ENCODE results near the gene DYRK1A.
"Not testable (repeated sequence)": the region's sequence is repeated elsewhere in the genome, so short reads cannot be mapped to it uniquely, and the experiment has no call there.

The DYRK1A gene

DNA sequence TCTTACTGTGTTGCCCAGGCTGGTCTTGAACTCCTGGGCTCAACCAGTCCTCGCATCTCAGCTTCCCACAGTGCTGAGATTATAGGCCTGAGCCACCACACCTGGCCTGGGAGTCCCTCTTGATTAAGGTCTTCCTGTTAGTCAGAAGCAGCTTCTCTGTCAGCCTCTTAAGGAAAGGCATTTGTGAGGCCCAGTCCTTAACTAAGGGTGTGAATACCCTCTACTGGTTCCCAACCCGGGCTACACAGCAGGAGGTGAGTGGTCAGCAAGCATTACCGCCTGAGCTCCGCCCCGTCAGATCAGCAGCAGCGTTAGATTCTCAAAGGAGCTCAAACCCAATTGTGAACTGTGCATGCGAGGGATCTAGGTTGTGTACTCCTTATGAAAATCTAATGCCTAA lies 117.2 kb downstream of the DYRK1A start:
- DNase-seq (ENCODE audit: low read depth, low spot score): no peak

DNA sequence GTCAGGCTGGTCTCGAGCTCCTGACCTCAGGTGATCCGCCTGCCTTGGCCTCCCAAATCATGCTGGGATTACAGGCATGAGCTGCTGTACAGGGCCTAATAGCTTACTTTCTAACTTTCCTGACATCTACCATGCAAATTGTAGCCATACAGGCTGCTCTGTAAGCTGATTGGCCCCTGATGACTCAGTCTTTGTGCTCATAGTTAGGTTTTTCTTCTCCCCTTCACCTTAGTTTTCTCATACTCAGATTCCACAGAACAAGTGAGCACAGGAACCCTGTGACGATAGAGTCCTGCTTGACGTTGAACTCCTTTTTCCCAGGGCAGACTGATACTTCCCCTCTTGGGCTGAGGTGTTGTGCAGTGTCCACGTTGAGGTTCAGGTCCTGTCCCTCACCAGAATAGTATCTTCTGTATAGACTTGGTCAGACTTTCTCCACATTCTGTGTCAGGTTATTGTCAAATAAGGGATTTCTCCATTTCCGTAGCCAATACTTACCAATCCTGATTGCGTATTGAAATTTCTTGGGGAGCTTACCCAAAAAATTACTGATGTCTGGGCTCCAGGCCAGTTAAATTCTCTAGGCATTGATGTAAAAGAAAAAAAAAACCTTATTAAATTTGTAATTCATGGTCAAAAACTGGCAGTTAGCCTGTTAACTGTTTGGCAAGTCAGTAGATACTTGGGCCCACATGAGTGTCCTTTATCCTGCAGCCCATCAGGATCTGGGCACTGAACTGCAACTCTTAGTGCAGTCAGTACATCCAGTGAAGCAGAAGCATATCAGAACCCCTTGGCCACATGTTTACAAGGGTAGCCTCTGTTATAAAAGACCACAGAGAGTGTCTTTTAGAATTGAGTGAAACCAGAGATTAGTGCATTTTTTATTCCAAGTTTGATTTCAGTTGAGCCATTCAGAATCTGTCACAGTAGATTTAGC lies 118.2 kb downstream of the DYRK1A start:
- DNase-seq (ENCODE audit: low read depth, low spot score): no peak

DNA sequence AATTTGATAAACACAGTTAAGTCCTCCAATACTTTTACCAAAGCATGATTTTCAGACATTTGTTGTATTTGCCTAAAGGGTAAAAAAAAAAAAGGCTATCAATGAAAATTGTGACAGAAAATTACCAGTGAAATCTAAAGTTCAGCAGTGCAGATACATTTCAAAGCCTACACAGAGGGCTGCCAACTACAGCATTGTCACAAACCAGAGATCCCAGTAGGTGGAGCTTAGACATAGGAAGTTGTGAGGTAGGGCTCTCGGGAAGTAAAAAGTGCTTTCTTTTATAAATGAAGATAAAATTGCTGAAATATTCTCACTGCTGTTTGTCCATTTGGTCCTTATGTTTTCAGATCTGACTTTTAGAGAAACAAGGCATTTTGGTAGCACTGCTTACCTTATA lies 123.0 kb downstream of the DYRK1A start:
- no peak for DNase-seq (ENCODE audit: low read depth, low spot score)

DNA sequence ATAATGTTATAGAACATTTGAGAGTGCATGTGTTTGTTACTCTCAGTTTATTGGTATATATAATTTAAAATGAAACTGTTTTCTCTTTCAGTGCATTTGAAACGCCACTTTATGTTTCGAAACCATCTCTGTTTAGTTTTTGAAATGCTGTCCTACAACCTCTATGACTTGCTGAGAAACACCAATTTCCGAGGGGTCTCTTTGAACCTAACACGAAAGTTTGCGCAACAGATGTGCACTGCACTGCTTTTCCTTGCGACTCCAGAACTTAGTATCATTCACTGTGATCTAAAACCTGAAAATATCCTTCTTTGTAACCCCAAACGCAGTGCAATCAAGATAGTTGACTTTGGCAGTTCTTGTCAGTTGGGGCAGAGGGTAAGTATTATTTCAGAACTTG lies 123.5 kb downstream of the DYRK1A start:
- DNase-seq (ENCODE audit: low read depth, low spot score): no peak

DNA sequence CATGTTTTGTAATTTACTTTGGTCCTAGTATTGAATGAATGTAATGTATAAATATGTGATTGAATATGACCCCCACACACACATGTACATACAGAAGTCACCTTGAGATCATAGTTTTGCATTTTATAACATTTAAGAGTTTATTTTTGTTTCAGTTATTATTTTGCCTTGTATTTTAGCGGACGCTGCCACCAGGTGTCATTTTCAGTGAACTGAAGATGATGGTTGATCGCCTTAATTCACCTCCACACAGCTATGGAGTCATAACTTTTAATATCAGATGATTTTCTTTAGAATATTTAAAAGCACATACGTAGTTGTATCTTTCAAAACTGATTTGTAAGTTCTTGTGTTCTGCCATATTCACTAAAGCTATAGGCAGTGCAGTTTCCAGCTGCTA lies 130.4 kb downstream of the DYRK1A start:
- no peak for DNase-seq (ENCODE audit: low read depth, low spot score)

DNA sequence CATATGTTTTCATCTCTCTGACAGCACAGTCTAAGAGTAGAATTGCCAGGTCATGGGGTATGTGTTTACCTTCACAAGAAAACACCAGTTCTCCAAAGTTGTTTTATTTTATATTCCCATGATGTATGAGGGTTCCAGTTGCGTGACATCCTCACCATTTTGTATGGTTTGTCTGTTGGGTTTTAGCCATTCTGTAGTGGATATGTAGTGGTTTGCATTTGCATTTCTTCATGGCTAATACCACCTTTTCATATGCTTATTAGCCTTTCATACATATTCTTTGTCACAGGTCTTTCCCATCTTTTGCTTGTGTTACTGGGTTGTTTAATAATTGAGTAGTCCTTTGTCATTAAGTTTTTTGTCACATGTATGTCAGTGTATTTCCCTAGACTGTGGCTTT lies 132.1 kb downstream of the DYRK1A start:
- DNase-seq (ENCODE audit: low read depth, low spot score): no peak

DNA sequence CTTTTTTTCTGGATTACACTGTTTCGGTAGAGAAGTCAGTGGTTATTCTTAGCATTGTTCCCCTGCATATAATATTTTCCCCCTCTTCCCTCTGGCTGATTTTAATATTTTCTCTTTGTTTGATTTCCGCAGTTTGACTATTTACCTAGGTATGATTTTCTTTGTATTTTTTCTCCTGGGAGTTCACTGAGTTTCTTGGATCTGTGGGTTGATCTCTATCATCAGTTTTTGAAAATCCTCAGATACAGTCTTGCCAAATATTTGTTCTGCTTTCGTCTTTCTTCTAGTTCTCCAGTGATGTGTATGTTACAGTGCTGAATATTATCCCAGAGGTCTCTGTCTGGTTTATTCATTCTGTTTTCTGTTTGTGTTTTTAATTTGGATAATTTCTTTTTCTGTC lies 136.4 kb downstream of the DYRK1A start:
- no peak for DNase-seq (ENCODE audit: low read depth, low spot score)

DNA sequence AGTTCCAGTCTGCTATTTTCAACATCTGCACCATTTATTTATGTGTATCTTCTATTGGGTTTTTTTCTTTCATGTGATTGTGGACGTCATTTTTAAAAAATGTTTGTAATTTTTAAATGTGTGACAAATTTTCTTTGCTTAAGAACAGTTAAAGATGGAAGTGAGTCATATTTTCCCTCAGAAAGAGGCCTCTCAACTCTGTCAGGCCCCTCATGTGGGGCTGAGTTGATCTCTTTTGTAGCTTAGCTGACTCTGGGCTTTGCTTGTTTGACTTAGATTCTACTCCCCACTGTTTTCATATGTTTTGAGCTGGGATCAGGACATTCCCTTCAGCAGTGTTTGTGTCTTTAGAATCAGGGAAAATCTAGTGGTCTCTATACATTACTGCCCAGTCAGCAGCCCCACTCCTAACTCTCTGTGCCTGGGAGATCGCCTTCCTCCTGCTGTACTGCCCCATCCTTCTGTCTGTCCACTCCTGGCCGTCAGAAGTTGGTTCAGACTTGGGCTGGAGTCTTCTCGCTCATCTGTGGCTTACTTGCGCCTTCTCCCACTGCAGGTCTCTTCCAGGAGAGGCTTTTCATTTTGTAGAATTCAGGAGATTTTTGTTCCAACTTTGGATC lies 137.4 kb downstream of the DYRK1A start:
- DNase-seq (ENCODE audit: low read depth, low spot score): peak; percentile 66

DNA sequence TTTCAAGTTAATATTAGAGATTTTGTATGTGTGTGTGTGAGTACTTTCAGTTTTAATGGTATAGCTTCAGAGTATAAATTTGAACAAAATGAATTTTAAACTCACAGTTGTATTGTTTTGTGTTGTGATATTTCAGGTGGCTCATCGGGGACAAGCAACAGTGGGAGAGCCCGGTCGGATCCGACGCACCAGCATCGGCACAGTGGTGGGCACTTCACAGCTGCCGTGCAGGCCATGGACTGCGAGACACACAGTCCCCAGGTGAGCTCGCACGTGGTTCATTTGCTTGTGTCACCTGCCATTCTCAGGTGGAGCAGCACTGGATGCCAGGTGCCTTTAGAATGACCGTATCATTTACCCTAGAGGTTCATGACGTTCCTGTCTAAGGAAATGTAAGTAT lies 139.4 kb downstream of the DYRK1A start:
- DNase-seq (ENCODE audit: low read depth, low spot score): no peak

DNA sequence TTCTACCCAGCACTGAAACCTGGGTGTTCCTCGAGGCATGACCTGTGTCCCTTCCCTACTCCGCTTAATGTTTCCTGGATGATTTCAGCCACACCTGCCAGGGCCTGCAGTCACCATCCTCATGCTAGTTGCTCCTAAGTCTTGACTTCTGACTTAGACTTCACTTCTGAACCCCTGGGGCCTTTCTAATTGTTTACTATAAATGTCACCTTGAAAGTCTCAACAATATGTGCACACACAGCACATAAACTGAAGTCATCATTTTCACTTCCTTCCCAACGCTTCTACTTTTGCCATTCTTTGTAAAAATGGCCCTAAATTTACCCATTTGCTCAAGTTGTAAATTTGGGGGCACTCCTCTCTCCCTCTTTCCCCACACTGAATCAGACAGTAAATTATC lies 141.1 kb downstream of the DYRK1A start:
- no peak for DNase-seq (ENCODE audit: low read depth, low spot score)

DNA sequence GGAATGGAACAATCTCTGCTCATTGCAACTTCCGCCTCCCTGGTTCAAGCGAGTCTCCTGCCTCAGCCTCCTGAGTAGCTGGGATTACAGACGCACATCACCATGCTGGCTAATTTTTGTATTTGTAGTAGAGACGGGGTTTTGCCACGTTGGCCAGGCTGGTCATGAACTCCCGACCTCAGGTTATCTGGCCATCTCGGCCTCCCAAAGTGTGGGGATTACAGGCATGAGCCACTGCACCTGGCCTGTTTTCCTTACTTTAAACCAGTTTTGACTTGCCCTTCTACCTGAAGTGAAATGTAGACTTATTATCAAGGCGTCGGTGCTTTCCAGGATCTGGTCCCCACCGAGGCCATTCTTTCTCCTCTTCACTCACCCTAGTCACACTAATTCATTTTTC lies 141.8 kb downstream of the DYRK1A start:
- DNase-seq (ENCODE audit: low read depth, low spot score): no peak

DNA sequence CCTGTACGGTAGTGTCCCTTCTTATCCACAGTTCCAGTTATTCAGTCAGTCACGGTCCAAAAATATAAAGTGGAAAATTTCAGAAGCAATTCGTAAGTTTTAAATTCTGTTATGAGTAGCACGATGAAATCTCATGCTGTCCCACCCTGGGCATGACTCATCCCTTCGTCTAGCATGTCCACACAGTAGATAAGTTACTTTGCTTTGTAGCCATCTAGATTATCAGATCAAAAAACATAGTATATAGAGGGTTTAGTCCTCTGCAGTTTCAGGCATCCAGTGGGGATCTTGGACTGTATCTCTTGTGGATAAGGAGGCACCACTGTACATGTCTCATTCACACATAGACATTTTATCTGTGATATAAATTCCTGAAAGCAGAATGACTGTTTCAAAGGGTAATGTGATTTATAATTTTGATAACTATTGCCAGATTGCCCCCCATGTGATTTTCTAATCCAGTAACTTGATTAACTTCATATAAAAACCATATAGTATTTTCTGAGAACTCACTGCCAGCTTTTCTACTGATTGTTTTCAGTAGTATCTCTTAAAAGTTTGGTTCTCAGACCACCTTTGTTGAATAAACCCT lies 143.3 kb downstream of the DYRK1A start:
- no peak for DNase-seq (ENCODE audit: low read depth, low spot score)

DNA sequence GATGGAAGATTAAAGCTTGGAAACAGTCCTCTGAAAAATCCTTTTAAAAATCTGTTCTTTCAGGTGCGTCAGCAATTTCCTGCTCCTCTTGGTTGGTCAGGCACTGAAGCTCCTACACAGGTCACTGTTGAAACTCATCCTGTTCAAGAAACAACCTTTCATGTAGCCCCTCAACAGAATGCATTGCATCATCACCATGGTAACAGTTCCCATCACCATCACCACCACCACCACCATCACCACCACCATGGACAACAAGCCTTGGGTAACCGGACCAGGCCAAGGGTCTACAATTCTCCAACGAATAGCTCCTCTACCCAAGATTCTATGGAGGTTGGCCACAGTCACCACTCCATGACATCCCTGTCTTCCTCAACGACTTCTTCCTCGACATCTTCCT lies 145.3 kb downstream of the DYRK1A start:
- no peak for DNase-seq (ENCODE audit: low read depth, low spot score)

DNA sequence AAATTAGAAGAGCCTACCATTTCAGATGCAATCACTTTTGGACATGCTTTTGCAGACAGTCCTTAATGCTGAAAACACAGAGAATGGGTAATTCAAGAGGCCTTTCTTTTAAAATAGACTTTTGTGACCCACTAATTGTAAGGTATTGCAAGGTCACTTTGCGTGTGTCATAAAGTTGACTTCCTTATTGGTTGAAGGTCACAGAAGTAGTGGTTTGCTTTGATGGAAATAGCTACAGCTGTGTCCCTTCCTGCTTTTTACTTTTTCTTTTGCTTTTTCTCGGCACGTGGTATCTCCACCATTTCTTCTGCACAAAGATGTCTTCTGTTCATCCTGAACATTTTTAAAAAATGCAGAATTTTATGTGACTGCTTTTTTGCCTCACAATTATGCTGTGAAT lies 146.8 kb downstream of the DYRK1A start:
- no peak for DNase-seq (ENCODE audit: low read depth, low spot score)

DNA sequence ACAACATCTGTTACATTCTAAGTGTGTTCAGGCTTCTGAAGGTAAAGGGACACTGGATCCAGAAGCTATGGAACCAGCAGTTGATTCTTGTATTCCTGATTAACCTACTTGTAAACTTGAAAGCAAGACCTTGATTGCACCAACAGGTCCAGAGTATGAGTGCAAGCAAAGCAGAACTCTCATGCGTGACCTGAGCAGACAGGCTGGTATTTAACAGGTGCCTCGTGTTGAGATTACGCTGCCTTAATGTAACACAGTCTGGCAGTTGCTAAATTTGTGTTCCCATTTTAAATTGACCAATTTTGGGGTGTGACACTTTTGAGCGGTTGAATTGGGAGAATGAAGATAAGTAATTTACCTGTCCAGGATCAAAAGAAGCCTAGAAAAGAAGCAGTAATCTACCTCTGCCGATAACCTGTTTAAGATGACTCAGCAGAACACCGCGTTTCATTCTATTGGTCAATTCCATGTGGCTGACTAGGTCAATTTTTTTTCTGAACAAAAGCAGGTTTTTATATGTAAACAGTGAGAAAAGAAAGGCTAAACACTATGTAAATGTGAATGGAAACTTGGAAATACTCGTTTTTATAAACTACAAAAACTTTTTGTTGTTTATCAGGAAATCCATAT lies 147.6 kb downstream of the DYRK1A start:
- DNase-seq (ENCODE audit: low read depth, low spot score): no peak

DNA sequence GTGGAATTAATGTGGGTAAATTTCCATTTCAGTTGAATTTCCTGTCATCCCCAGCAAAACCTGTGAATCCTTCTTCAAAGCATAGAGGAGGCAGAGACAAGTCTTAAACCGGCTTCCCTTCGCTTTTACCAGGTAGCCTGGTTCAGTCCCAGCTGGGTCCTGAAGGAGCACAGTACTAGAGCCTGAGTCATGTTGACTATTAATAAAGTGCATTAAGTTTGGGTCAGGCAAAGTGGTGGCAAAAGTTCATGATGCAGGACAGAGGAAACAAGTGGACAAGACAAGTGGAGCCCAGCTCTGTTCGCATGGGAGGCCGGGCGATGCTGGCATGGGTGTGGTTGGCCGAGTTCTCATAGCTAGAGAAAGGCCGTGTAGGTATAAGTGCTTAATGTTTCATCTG lies 150.4 kb downstream of the DYRK1A start:
- no peak for DNase-seq (ENCODE audit: low read depth, low spot score)

DNA sequence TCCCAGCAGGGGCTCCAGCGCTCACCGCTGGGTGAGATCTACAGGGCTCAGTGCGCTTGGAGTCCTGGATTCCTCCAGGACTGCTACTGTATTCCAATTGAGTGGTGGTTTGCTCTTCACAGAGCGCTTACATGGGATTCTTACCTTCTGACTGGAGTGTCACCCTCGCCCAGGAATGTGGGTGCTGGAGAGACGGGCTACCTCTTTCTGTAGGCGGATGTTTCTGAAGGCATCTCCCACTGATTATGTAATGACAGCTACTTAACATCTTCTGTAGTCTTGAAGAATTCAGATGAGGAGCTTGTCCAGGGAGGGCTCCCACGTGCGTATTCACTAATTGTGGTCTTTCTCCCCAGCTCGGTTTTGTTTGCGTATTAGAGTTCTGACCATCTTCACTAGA lies 154.2 kb downstream of the DYRK1A start:
- no peak for DNase-seq (ENCODE audit: low read depth, low spot score)

DNA sequence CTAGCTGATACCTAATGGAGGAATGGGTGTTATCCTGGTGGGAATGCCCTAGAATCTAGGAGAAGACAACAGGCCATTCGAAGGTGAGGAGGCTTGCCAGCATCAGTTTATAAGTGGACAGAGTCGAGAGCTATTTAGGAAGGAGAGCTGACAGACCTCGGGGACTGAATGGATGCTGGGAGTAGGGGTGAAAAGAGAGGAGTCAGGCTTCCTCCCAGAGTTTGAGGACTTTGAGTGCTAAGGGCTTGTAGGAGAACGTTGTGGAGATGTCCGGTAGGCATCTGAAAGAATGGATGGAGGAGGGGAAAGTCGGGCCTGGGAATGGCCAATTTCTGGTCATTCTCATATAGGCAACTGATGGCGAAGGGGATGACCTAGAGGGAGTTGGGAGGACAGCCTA lies 155.1 kb downstream of the DYRK1A start:
- DNase-seq (ENCODE audit: low read depth, low spot score): no peak

DNA sequence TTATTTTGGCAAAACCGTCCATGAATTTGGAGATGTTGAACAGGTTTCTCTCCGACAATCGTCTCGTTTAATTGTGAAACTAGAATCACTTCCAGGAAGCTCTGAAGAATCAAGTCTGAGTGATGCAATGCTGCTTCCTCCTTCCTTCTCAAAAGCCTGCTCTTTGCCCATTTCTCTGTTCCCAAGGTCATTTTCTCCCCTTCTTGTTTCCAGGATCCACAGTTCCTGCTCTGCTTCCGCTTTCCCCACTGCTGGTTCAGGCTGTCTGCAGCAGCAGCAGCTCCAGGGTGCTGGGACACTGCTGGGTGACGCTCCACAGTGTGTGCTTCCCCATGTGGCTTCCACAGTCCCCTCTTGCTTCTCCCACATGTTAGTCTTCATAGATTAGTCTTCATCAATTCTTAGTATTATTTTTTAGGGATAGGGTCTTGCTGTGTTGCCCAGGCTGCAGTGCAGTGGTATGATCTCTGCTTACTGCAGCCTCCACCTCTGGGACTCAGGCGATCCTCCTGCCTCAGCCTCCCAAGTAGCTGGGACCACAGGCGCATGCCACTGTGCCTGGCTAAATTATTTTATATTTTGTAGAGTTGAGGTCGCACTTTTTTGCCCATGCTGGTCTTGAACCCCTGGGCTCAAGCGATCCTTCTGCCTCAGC lies 156.2 kb downstream of the DYRK1A start:
- DNase-seq (ENCODE audit: low read depth, low spot score): no peak

DNA sequence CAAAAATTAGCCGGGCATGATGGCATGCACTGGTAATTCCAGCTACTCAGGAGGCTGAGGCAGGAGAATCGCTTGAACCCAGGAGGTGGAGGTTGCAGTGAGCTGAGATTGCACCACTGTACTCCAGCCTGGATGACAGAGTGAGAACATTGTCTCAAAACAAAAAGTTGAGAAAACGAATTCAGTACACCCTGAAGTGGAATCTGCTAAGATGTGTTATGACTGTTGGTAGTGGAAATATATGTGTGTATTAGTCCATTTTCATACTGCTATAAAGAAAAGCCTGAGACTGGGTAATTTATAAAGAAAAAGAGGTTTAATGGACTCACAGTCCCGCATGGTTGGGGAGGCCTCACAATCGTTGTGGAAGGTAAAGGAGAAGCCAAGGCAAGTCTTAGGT lies 158.4 kb downstream of the DYRK1A start:
- not testable (repeated sequence) for DNase-seq (ENCODE audit: low read depth, low spot score)

DNA sequence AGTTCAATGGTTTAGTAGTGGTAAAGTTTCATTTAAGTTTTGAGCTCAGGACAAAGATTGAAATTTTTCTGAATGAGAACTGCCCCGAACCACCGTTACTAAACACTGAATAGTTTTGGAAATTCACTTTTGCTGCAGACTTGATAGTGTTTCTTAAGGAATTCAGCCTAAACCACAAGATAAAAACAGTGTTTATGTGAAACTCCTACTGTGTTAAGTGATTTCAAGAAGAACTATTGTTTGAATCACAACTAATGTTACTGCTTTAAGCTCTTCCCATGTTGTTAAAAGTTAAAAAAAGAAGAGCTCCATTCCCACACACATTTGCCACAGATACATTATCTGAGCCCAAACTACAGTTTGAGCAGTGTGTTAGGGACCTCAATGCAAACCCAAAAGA lies 159.2 kb downstream of the DYRK1A start:
- DNase-seq (ENCODE audit: low read depth, low spot score): no peak

DNA sequence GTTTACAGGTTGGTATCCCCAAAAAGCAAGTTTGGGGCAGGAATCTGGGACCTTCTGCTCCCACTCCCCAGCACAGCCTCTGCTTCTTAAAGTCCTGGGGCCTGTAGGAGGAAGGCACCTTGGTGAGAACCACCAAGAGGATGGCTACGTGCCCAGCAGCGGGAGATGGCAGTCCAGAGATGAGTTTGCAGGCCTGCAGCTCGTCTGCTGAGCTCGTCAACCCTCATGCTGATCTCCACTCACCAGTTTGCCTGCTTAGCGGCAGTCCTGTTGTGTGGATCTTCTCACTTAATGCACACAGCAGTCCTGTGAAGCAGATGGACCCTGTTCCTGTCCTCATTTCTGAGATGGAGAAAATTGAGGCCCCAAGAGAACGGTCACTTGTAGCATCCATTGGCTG lies 160.5 kb downstream of the DYRK1A start:
- no peak for DNase-seq (ENCODE audit: low read depth, low spot score)

Measured in brain pericyte (primary cell).